Measurements from ENCODE around the gene KRTAP4-16.
"Not testable (repeated sequence)": the region's sequence is repeated elsewhere in the genome, so short reads cannot be mapped to it uniquely, and the experiment has no call there.

KRTAP4-16 gene

GRCh38 chr17:41069031-41069430 is 33.0 kb downstream of the KRTAP4-16 start:
- no peak for TF ChIP-seq CTCF (conservative IDR thresholded peaks at IDR 0.05)
- TF ChIP-seq ZFX (IDR thresholded peaks at IDR 0.05): no peak
- H3K27ac ChIP-seq: no peak overlapping the region

DNA sequence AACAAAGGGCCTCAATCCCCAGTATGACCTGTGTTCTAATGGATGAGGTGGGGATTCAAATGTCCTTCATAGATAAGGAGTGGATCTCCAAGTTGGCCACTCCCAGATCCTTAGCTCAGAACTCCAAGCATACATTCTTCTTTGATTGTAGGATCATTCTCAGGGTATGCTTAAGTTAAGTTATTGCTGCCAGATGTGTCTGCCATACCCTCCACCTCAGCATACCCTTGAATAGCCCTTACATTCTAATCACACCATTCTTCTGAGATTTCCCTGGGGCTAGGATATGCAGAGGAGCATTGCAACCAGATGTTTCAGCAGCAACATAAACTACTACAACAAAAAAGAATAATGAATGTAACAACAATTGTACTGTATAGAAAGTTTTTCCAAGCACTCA is 34.7 kb downstream of the KRTAP4-16 start:
- no peak overlapping the region for H3K27ac ChIP-seq
- no peak for TF ChIP-seq CTCF (conservative IDR thresholded peaks at IDR 0.05)
- no peak for TF ChIP-seq ZFX (IDR thresholded peaks at IDR 0.05)

DNA sequence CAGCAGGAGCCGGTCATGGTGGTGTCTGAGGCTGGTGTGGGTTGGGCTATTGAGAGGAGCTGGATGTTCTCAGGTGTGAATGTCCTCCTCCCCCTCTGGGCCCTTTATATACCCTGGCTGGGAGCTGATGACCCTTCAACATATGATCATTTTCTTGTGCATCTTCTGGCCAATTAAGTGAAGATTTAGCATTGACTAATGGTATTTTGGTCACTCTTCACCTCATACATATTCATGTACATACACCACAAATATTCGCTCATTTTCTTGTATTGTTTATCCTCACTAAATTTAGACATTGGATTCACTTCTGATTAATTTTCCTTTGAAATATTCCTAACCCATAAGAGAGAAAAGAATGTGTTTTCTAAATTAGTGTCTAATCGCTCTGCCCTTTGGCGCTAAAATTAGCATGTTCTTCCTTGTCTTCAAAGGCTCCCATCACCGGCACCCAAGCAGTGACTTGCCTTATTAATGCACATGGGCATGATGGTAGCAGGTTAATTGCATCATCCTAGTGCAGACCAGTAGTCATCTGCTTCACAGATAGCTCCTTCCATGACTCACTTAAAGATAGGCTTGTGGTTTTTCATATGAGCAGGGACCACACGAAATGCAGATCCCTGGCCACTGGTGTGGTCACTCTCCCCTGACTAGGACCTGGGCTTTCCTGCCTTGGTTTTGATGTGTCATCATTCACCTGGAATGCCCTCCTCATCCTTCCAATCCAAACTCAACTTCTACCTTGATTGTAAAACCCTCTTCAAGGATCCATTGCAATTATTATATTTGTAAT is 36.0 kb downstream of the KRTAP4-16 start, which contains the start of gene KRTAP2-4:
KRTAP2-4 (minus strand) TSS at position 51 of the 796 bp plus-strand sequence; CDS start at position 17, 34 bp downstream.
- no peak within 1 kb of the TSS for H3K27ac ChIP-seq
- TF ChIP-seq CTCF (conservative IDR thresholded peaks at IDR 0.05): no peak
- TF ChIP-seq ZFX (IDR thresholded peaks at IDR 0.05): no peak

- not testable (repeated sequence) for H3K27ac ChIP-seq
Measured at GRCh38 chr17:41065016-41065689, 36.9 kb downstream of the KRTAP4-16 start.

DNA sequence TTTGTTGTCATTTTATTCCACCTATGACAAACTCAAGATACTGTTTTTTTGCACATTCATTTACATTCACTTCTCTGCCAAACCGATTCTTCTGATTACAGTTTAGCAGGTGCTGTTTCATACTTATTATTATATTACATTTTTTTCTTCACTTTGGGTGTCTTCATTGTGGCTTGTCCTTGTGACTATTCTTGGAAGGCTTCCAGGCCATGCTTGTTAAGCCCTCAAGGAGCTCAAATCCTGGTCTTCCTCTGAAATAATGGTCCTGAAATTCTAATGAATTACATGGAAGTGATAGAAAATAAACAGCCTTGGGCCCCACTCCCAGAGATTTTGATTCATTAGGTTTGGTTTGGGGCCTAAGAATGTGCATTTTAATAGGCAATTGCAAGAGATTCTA is 37.7 kb downstream of the KRTAP4-16 start:
- TF ChIP-seq ZFX (IDR thresholded peaks at IDR 0.05): no peak
- no peak for TF ChIP-seq CTCF (conservative IDR thresholded peaks at IDR 0.05)

GRCh38 chr17:41063449-41063848 is 38.6 kb downstream of the KRTAP4-16 start:
- H3K27ac ChIP-seq: no peak overlapping the region
- TF ChIP-seq CTCF (conservative IDR thresholded peaks at IDR 0.05) (no peak), ZFX (IDR thresholded peaks at IDR 0.05) (no peak)

More for the DNA sequence above, 37.7 kb downstream of the KRTAP4-16 start:
- H3K27ac ChIP-seq: no peak overlapping the region

DNA sequence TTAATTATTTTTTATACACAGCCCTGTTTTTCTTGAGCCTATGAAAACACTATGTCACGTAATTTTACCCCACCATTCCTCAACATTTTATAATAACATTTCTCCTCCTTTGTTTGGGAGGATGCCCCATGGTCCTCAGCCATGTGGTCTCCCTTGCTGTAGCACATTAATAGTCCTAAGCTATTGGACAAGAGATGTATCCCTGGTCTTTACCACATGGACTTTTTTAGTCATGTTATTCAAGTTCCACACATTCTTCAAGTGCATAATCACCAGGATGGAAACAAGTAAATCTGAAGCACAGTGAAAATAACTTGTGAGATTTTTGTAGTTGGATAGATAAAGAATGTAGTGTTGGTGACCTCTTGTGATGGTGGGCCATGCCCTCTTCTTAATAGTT is 40.0 kb downstream of the KRTAP4-16 start:
- H3K27ac ChIP-seq: no peak overlapping the region
- TF ChIP-seq CTCF (conservative IDR thresholded peaks at IDR 0.05) (no peak), ZFX (IDR thresholded peaks at IDR 0.05) (no peak)
